Activated naive CD4-positive, alpha-beta T cell (primary cell): ENCODE data around the gene LMO1.

Experiments
- DNase-seq, 4 experiments: peaks; one replicate each; lab custom pipeline; 2025; lab: John Stamatoyannopoulos, UW

The LMO1 gene

GRCh38 chr11:8288166-8288772 is 24.6 kb upstream of the LMO1 start:
- no peak for DNase-seq

DNA sequence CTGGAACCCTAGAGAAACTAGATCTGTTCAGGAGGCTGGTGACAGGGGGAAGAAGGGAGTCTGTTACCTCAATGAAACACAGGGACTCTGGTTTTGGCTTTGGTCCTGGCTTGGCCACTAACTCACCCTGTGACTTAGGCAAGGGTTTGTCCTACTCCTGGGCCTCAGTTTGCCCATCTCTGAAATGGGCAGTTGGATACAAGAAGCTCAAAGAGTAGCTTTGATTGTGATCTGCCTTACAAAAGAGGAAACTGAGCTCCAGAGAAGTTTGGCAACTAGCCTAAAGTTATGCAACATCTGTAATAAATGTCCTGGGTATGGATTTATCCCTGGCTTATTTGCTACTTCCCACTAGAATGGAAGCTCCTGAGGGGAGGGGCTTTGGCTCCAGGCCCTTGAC is 24.0 kb upstream of the LMO1 start:
- DNase-seq, result no peak

DNA sequence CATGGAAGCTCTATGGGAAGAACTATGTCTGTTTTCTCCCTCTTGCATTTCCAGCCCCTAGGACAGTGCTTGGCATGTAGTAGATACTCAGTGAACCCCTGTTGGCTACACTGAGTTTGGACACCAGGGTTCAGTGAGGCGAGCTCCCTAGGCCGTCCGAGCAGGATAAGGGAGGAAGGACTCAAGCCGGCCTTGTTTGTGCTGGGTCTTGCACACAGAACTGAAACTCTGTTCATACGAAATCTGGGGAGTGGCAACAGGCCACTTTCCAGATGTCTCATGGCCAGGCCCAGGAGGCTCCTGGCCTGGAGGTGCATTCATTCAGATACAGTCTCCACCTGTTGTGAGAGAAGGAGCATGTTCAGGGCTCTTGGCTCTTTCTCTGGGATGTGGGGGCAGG is 23.6 kb upstream of the LMO1 start:
- no peak for DNase-seq

- no peak for DNase-seq
These were observed 23.2 kb upstream of the LMO1 start for GRCh38 chr11:8286886-8287285.

- DNase-seq, result no peak
These were observed 22.1 kb upstream of the LMO1 start for GRCh38 chr11:8285796-8286195.

DNA sequence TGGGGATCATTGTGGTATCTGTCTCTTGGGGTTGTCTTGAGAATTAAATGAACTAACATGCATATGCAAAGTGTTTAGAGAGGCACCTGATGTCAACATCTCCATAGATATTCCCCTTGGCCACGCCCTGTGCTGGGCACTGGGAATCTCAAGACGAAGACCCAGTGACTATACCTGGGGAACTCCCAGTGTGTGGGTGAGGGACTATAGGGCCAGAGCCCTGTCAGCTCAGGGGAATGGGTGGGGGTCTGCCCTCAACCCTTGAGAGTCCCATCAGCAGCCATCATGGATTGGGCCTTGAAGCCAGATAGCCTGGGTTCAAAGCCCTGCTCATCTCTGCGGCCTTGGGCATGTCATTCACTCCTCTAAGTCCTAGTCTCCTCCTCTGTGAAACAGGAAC is 21.6 kb upstream of the LMO1 start:
- no peak for DNase-seq

DNA sequence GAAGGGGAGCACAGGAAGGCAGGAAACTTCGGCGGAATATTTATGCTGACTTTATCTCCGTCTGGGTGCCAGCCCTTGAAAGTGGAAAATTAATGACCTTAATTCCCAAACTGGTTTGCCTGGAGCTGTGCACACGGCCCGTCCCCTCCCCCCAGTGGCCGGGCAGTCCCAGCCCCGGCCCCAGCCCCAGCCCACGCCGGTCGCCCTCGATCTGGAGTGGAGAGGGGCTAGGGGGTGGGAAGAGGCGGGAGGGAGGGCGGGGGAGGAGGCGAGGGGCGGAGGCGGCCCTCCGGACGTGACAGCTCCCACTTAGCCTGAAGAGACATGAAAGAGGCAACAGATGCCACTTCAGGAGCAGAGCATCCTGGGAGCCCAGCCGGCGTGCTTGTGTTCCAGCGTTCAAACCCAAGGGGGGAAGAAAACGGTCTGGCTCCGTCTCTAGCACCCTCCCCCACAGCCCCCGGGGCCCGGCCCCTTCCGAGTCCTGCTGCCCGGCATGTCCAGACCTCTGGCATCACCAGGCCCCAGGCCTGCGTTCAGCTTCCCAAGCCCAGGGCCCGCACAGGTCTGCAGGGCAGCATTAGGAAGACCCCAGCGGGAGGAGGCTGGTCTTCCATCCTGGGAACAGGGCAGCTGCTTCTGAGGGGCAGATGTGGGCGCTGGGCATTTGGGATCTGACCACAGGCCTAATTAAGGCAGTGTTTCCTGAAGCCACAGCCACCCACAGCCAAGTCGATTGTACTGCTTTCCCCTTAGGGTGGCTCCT is 20.0 kb upstream of the LMO1 start:
- DNase-seq, result no peak

- DNase-seq, result no peak
These were observed 19.4 kb upstream of the LMO1 start for GRCh38 chr11:8283100-8283464.

DNA sequence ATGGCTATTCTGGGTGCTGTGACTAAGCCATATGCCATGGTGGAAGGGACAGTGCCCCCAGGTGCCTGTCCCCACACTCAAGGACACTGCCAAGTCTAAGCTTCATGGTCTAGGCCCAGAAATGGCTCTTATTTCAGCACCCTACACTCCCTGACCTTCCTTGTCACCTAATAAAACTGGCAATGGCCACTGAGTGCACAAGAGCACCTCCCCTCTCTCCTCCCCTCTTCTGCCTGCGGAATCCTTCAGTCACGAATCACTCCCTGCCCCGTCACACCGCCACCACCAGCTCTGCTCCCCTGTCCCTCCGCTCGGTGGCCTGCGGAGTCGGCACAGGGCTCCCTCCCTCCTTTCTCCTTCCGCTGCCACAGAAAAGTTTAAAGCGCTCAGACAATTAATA is 19.0 kb upstream of the LMO1 start:
- no peak for DNase-seq

GRCh38 chr11:8281266-8281665 is 17.6 kb upstream of the LMO1 start:
- DNase-seq, result no peak

- DNase-seq, result no peak
These were observed 14.0 kb upstream of the LMO1 start for GRCh38 chr11:8277691-8278090.

- no peak for DNase-seq
These were observed 12.8 kb upstream of the LMO1 start for GRCh38 chr11:8276528-8276927.

DNA sequence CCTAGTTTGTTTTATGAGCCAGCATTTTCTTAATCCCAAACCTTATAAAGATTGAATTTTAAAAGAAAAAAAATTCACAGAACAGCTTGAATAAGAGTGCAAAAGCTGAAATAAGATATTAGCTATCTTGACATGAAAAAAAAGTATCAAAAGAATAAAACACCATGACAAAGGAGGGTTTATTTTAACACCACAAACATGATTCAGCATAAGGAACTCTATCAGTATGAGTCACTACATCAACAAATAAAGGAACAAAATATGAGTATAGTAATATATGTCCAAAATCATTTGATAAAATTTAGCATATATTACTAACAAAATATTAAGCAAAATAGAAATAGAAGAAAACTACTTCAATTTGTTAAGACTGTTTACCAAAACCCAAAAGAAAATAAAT is 9.6 kb upstream of the LMO1 start:
- DNase-seq, result no peak

- no peak for DNase-seq
These were observed 7.6 kb upstream of the LMO1 start for GRCh38 chr11:8271106-8271886.

DNA sequence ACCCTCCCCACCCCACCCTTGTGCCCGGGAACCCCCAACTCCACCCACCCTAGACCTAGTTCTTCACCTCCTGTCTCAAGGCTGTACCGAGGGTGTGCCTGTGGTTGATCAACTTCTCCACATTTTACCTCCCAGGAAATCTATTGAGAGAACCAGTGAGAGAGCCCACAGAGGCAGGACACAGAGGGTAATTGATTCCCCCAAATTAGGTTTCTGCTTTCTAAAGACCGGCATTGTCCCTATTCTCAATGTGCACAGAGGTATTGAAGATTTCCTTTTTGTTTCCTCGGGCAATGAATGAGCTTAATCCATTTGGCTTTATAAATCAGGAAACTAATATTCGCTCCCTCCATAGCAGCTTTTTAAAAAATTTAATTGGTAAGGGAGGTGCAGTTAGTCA is 6.0 kb upstream of the LMO1 start:
- DNase-seq, result no peak

DNA sequence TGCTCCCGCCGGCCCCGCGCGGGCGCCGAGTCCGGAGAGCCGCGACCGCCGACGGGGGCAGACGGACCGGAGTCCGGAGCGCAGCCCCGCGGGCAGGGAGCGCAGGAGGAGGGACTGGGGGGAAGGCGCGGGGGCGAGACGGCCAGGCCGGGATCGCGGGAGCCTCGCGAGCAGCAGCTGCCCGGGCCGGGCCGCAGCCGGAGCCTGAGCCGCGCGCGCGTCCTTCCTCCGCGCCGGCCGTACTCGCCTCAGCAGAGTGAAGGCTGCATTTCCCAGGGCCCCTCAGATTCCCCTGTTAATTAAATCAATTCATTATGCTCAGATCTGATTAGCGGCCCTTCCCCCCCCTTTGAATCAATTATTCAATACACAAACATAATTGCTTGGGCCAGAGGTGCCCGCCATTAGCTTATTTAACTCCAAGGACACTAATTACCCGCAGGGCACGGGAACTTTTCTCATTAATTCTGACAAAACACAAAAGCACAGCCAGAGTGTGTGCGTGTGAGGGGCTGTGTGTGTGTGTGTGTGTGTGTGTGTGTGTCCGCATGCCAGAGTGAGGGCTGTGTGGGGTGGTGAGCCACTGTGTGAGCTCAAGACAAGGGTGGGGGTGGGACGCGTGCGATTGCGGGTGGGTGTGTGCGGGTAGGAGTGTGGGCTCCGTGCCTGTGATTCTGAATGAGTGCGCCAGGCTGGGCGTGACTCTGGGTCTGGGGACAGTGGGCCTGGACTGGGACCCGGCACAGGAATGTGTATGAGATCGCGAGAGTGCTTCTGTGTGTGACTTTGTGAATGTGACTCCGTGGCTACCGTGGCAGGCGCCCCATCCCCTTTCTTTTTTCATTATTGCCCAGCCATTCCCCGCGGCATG is 5.1 kb upstream of the LMO1 start:
- no peak for DNase-seq

GRCh38 chr11:8267831-8268529 is 4.3 kb upstream of the LMO1 start:
- DNase-seq, result no peak

GRCh38 chr11:8267280-8267679 is 3.6 kb upstream of the LMO1 start:
- no peak for DNase-seq

DNA sequence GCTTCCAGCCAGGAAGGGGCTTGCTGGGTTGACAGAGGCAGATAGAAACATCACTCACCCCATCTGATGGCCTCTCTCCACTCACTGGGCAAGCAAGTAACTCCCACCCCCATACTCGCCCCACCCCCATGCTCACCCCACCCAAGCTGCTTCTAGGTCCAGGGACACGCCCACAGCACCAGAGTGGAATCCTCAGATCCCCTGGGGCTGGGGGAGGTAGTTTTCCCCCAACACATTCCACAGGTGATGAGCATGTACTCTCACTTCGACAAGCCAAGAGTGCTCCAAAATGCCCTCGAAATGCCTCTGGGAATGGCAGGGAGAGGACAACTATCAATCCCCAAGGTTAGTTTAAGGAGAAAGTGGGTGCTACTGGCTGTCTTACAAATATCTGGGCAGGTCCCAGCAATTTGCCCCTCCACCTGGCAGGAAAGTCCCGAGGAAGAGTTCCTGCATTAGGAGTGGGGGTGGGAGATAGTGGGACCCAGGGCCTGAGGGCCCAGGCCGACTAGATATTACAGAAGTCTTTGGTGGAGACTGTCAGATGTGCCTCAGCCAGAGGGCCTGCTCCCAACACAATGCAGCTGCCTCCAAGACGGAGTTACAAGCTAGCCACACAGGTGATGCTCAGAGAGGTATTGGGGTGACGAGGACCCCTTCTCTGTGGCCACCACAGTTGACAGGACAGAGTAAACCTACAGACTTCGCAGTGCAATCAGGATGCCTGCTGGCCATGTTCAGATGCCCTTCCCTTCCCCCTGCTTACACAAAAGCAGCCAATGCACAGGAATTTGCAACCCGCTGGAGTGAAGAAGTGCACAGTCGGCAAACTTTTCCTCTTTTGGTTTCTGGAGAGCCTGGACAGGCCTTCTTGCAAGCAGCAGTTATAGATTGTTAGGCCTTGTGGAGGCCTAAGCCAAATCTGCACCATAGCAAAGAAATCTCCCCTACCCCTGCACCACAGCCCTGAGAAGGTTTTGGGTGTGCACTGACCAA is 2.9 kb upstream of the LMO1 start:
- no peak for DNase-seq

DNA sequence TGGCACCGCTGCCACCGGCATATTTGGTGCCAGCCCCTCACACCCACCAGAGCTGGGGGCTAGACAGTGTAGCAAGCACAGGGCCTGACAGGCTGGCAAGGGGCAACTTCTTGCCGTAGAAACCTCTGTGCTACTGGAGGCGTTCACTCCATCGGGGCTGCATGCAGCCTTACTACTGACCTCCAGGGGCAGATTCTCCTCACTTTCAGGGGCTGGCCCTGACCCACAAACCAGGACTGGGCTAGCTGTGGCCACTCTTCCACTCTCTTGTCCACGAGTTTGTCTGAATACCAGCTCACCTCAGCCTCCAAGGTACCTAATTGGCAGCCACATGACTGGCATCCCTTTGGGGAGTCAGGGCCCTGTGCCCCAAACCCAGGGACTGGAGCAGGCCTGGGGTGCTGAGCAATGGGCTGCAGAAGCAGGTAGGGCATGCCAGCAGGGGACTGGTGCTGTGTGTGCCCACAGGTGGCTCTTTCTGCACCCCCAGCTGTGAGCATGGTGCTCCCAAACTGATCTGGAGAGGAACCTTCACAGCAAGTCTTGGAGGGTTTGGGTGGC is 2.1 kb upstream of the LMO1 start:
- DNase-seq, result no peak
